CD4-positive, alpha-beta T cell (primary cell): ENCODE measurements around the gene PARVB. TPM values are rescaled to one million over a fixed set of nuclear protein-coding genes. Genes with fewer than 3 reads are reported as not detected.

Experiments
- ATAC-seq: fragments of 200-7000 bp; cut with Tn5 transposase; one replicate; pipeline ENCODE4 v1.10.0; 2022; ENCODE audit warnings: mild to moderate bottlenecking; ENCODE audit not compliant: poor library complexity
- CTCF ChIA-PET: fragments of 350-600 bp; sonication (Branson Sonifier 250); formaldehyde crosslinking; loops from one replicate; lab custom pipeline; 2021; ENCODE audit warnings: antibody characterized with exemption, inconsistent platforms; lab: Charles Lee
- POLR2A ChIA-PET: fragments of 350-600 bp; sonication (Branson Sonifier 250); formaldehyde crosslinking; loops from one replicate; lab custom pipeline; 2021; ENCODE audit warnings: antibody characterized with exemption, inconsistent platforms; lab: Charles Lee
- DNase-seq, 14 experiments: peaks; one replicate each; pipeline ENCODE4 v3.0.0-alpha.2; 2013 to 2020; ENCODE audit warnings: mixed read lengths in 2 of 14
- H3K27ac ChIP-seq, 2 donors: one replicate each; pipeline versions ENCODE4 v1.5.1 to v1.7.0; 2013; ENCODE audit warnings: low read length in 2 of 2, low read depth in 1 of 2, mild to moderate bottlenecking in 1 of 2
- H3K27me3 ChIP-seq, 2 experiments: 1 replicate in 1 of 2; 2 replicates in 1 of 2; pipeline versions ENCODE4 v1.6.1 to v1.7.0; 2013; ENCODE audit warnings: low read length in 2 of 2, control low read depth in 1 of 2, mild to moderate bottlenecking in 1 of 2, moderate library complexity in 1 of 2; ENCODE audit not compliant: insufficient read depth in 2 of 2, control insufficient read depth in 1 of 2
- H3K36me3 ChIP-seq: one replicate; pipeline ENCODE4 v1.6.1; 2013; ENCODE audit warnings: low read length, control low read depth; ENCODE audit not compliant: insufficient read depth
- H3K4me1 ChIP-seq: one replicate; pipeline ENCODE4 v1.6.1; 2013; ENCODE audit warnings: low read length, control low read depth; ENCODE audit not compliant: insufficient read depth
- H3K4me3 ChIP-seq: one replicate; pipeline ENCODE4 v1.5.1; 2013; ENCODE audit warnings: mild to moderate bottlenecking, low read length, moderate library complexity
- H3K9me3 ChIP-seq, 2 experiments: 1 replicate in 1 of 2; 2 replicates in 1 of 2; pipeline versions ENCODE4 v1.6.1 to v1.7.0; 2013; ENCODE audit warnings: low read length in 2 of 2, mild to moderate bottlenecking in 2 of 2, control low read depth in 1 of 2, moderate library complexity in 1 of 2; ENCODE audit not compliant: control insufficient read depth in 1 of 2, insufficient read depth in 1 of 2
- H3K27ac Mint-ChIP-seq: one replicate; pipeline ENCODE4 v1.8.0; 2020; ENCODE audit warnings: mixed read lengths
- H3K27me3 Mint-ChIP-seq: one replicate; pipeline ENCODE4 v1.8.0; 2021; ENCODE audit warnings: mixed read lengths
- H3K36me3 Mint-ChIP-seq: one replicate; pipeline ENCODE4 v1.8.0; 2021; ENCODE audit warnings: low read depth, mixed read lengths
- H3K4me1 Mint-ChIP-seq: one replicate; pipeline ENCODE4 v1.8.0; 2021; ENCODE audit warnings: low read depth, mixed read lengths
- H3K4me3 Mint-ChIP-seq: one replicate; pipeline ENCODE4 v1.8.0; 2020; ENCODE audit warnings: mild to moderate bottlenecking, mixed read lengths
- H3K9me3 Mint-ChIP-seq: one replicate; pipeline ENCODE4 v1.8.0; 2020; ENCODE audit warnings: mixed read lengths
- intact Hi-C, 2 experiments: fragments of 100-400 bp; cut with DNase I in 1 of 2; cut with micrococcal nuclease in 1 of 2; formaldehyde crosslinking; loops; one replicate each; pipeline versions ENCODE4 v1.15.1 to v1.9.0; 2023 to 2025; cut with DNase I, micrococcal nuclease
- total RNA-seq, 174 experiments: library from RNA in 2 of 174; stranded (reverse) in 2 of 174; gene quantifications; one replicate each; pipeline ENCODE4 v1.2.3 and lab custom pipeline; 2021 to 2026
- TF ChIP-seq, protein P1 (sequence below): fragments of 200-600 bp; IDR thresholded peaks from one replicate; pipeline ENCODE4 v1.8.0; 2022; ENCODE audit warnings: antibody characterized with exemption, mild to moderate bottlenecking

PARVB gene
- total RNA-seq, 2 experiments from 2014 or later = 6.2 to 6.4 TPM

DNA sequence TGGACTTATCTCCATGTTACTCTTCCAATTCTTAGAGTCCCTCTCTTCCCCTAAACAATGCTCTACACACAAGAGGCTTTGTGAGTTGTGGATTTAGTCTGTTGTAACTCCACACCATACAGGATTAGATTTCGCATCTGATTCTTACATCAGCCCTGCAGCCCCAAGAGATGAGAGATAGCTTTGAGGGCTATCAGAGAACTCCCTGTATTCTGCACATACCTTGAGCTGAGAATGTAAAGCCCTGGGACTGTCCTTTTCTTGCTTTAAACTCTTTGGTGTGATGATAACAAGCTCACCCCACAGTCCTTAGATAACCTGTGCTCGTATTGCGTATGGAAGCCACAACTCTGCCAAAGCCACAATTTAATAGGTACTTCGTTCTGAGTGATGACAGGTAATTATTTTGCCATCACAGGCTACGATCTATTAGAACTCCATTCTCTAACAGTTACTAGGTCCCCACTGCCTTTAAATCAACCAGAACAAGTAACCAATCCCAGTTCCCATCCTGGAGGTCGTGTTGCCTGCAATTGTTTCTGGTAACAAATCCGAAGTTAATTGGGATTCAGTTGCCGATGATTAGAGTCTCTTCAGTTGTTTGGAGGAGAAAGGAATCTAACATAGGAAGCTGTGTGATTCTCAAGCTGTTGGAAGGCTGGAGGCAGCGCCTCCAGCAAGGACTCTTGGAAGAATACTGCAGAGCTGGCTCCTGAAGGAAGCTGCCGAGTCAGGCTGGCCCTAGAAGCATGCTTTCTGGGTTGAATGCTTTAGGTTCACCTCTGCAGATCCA is 155.3 kb downstream of the PARVB start:
- peaks cover 5% of the 10 kb centered on the region for H3K36me3 Mint-ChIP-seq
- DNase-seq = no peak
- Histone ChIP-seq H3K36me3 (peaks cover 10% of the 10 kb centered on the region), H3K4me3 (no peak overlapping the region), H3K27ac (no peak overlapping the region), H3K9me3 (no peaks in the 10 kb centered on the region), H3K27me3 (no peaks in the 10 kb centered on the region), H3K4me1 (peaks cover 31% of the 10 kb centered on the region)
- H3K4me1 Mint-ChIP-seq = peaks cover 29% of the 10 kb centered on the region
- ATAC-seq = no peak
- H3K27me3 Mint-ChIP-seq = no peaks in the 10 kb centered on the region
- no peaks in the 10 kb centered on the region for H3K9me3 Mint-ChIP-seq
- H3K27ac Mint-ChIP-seq = peak overlapping the region; percentile 56
- CTCF ChIA-PET = interaction anchor here (3.6 kb wide), 1 partner anchor 186 kb away, joined by 10 read pairs; no protein-coding TSS in a partner anchor
- POLR2A ChIA-PET = no interaction called here
- TF ChIP-seq, protein P1, sequence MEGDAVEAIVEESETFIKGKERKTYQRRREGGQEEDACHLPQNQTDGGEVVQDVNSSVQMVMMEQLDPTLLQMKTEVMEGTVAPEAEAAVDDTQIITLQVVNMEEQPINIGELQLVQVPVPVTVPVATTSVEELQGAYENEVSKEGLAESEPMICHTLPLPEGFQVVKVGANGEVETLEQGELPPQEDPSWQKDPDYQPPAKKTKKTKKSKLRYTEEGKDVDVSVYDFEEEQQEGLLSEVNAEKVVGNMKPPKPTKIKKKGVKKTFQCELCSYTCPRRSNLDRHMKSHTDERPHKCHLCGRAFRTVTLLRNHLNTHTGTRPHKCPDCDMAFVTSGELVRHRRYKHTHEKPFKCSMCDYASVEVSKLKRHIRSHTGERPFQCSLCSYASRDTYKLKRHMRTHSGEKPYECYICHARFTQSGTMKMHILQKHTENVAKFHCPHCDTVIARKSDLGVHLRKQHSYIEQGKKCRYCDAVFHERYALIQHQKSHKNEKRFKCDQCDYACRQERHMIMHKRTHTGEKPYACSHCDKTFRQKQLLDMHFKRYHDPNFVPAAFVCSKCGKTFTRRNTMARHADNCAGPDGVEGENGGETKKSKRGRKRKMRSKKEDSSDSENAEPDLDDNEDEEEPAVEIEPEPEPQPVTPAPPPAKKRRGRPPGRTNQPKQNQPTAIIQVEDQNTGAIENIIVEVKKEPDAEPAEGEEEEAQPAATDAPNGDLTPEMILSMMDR = no peak
- peak overlapping the region; percentile 1 for H3K4me3 Mint-ChIP-seq
- intact Hi-C loops = no loop called here

DNA sequence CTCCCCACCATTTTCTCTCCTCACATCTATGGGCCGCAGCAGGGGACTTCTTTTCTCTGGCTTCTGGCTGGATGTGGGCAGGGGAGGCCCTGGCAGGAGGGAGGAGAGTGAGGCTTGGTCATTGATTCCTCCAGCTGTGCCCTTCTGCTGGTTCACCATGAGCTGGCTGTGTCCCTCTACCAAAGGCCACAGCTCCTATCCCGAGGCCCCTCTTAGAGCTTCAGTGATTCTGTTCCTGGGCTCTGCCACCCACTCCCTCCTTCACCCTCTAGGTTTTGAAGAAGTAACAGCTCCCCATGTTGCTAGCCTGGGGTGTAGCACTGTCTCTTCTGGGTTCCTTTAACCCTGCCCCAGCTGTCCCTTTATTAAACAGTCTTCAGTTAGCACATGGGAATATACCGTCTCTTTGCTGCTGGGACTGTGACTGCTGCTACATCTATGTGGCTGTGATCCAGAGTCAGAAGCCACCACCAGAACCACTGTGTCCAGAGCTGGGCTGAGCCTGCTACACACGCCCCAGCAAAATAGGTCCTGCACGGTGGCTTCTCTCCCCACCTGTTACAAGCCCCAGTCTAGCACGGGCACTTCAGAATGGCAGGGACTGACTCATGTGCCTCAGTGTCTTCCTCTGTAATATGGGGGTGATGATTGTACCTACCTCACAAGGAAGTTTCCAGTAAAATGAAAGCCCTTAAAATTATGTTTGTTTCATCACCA is 156.0 kb downstream of the PARVB start:
- ATAC-seq = no peak
- peaks cover 36% of the 10 kb centered on the region for H3K4me1 Mint-ChIP-seq
- no peaks in the 10 kb centered on the region for H3K9me3 Mint-ChIP-seq
- CTCF ChIA-PET = interaction anchor here (3.6 kb wide), 1 partner anchor 187 kb away, joined by 10 read pairs; no protein-coding TSS in a partner anchor
- peaks cover 15% of the 10 kb centered on the region for H3K36me3 ChIP-seq
- H3K4me3 Mint-ChIP-seq = peak overlapping the region; percentile 85
- H3K36me3 Mint-ChIP-seq = peaks cover 11% of the 10 kb centered on the region
- TF ChIP-seq, protein P1 = no peak
- DNase-seq = peak in 2 of 14 experiments; percentile 15 to 22
- intact Hi-C loops = loop anchor here (2.0 to 10.0 kb wide), 7 partner anchors 98 to 485 kb away; partner anchors contain the start of genes RTL6 (in 1 of the 2) and SAMM50 (in 1 of the 2)
- H3K27me3 ChIP-seq = no peaks in the 10 kb centered on the region
- H3K27ac ChIP-seq = peak overlapping the region in 1 of 2 donors; percentile 25
- no peak overlapping the region for H3K4me3 ChIP-seq
- H3K9me3 ChIP-seq = no peaks in the 10 kb centered on the region
- POLR2A ChIA-PET = interaction anchor here (0.9 to 1.9 kb wide), 4 partner anchors 15 to 225 kb away, joined by 3 to 6 read pairs (median 4); partner anchors contain the start of gene SAMM50
- peaks cover 31% of the 10 kb centered on the region for H3K4me1 ChIP-seq
- H3K27ac Mint-ChIP-seq = peak overlapping the region; percentile 88
- no peaks in the 10 kb centered on the region for H3K27me3 Mint-ChIP-seq

DNA sequence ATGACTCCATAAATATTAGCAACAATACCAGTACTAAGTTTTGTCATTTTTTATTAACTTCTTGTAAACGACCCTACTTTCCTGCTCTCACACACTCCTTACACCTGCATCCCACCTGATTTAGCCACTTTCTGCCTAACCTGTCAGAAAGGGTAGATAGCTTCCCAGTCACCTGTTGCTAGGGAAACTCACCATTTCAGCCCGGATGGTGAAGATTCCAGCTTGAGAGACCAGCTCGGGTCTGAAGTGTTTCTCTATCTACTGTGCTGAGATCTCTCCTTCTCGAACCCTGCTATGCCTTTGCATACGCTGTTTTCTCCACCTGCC is 156.6 kb downstream of the PARVB start, which contains the start of gene PARVG:
PARVG (plus strand) TSS at position 220 of the 327 bp plus-strand sequence. CDS start 2,405 bp downstream, outside the sequence.
- Mint-ChIP-seq H3K27me3 (no peaks in the 10 kb centered on the region), H3K9me3 (no peaks in the 10 kb centered on the region), H3K36me3 (peaks cover 16% of the 10 kb centered on the region), H3K27ac (peak within 1 kb of the TSS; percentile 88), H3K4me3 (peak within 1 kb of the TSS; percentile 85), H3K4me1 (peaks cover 40% of the 10 kb centered on the region)
- Histone ChIP-seq H3K36me3 (peaks cover 20% of the 10 kb centered on the region), H3K4me3 (peak within 1 kb of the TSS; percentile 88), H3K27ac (peak within 1 kb of the TSS; percentile 75 to 77), H3K9me3 (no peaks in the 10 kb centered on the region), H3K27me3 (no peaks in the 10 kb centered on the region), H3K4me1 (peaks cover 31% of the 10 kb centered on the region)
- intact Hi-C loops = loop anchor here (2.0 to 10.0 kb wide), 7 partner anchors 98 to 484 kb away; partner anchors contain the start of genes RTL6 (in 1 of the 2) and SAMM50 (in 1 of the 2)
- peak in 12 of 14 experiments; percentile 19 to 84 (median 39) for DNase-seq
- peak; percentile 58 for ATAC-seq
- ChIA-PET POLR2A (interaction anchor here (0.9 to 1.9 kb wide), 14 partner anchors 8 to 993 kb away, joined by 3 to 9 read pairs (median 4); partner anchors contain the start of genes SAMM50 and TTLL12), CTCF (interaction anchor here (1.0 to 3.6 kb wide), 2 partner anchors 12 to 187 kb away, joined by 3 to 10 read pairs; no protein-coding TSS in a partner anchor)
- TF ChIP-seq, protein P1 = no peak
